Measurements from ENCODE around the gene IDUA. TPM values are rescaled to one million over a fixed set of nuclear protein-coding genes. Genes with fewer than 3 reads are reported as not detected.

The IDUA gene
- total RNA-seq, 4 donors from 2014 or later, result 10.4 to 23.1 (median 11.5) TPM

GRCh38 chr4:1019320-1019719 is 32.5 kb downstream of the IDUA start:
- Histone ChIP-seq H3K27me3 (no peaks in the 10 kb centered on the region), H3K27ac (replicated peaks in 1 of 4) (no peak overlapping the region), H3K36me3 (peaks cover 0 to 24% (median 3%) of the 10 kb centered on the region in 4 donors), H3K4me1 (peaks cover 0 to 18% (median 10%) of the 10 kb centered on the region in 4 donors), H3K4me3 (no peak overlapping the region), H3K9me3 (no peaks in the 10 kb centered on the region)
- WGBS, result 66% methylated on average over 5 of the region's 9 CpGs
- no peak for TF ChIP-seq CTCF (IDR thresholded peaks at IDR 0.05)
- no peak for TF ChIP-seq POLR2A (IDR thresholded peaks at IDR 0.05; ENCODE audit: low read depth)
- no peak for TF ChIP-seq POLR2AphosphoS5 (IDR thresholded peaks at IDR 0.05)
- no peak for TF ChIP-seq EP300 (IDR thresholded peaks at IDR 0.05)
- intact Hi-C loops (cut with DNase I), result no loop called here
- DNase-seq (ENCODE audit: extremely low spot score), result no peak

GRCh38 chr4:1019729-1020470 is 33.1 kb downstream of the IDUA start:
- Histone ChIP-seq H3K27me3 (no peaks in the 10 kb centered on the region), H3K27ac (replicated peaks in 1 of 4) (no peak overlapping the region), H3K9me3 (no peaks in the 10 kb centered on the region), H3K4me3 (no peak overlapping the region), H3K36me3 (peaks cover 0 to 29% (median 9%) of the 10 kb centered on the region in 4 donors), H3K4me1 (peaks cover 0 to 13% (median 8%) of the 10 kb centered on the region in 4 donors)
- DNase-seq (ENCODE audit: extremely low spot score), result no peak
- 87% methylated on average over 14 of the region's 23 CpGs for WGBS
- intact Hi-C loops (cut with DNase I), result no loop called here
- TF ChIP-seq POLR2AphosphoS5 (IDR thresholded peaks at IDR 0.05) (no peak), CTCF (IDR thresholded peaks at IDR 0.05) (no peak), POLR2A (IDR thresholded peaks at IDR 0.05; ENCODE audit: low read depth) (no peak), EP300 (IDR thresholded peaks at IDR 0.05) (no peak)

- WGBS, result 90% methylated on average over 6 of the region's 19 CpGs
- no peak for DNase-seq (ENCODE audit: extremely low spot score)
- TF ChIP-seq CTCF (IDR thresholded peaks at IDR 0.05) (no peak), EP300 (IDR thresholded peaks at IDR 0.05) (no peak), POLR2AphosphoS5 (IDR thresholded peaks at IDR 0.05) (no peak), POLR2A (IDR thresholded peaks at IDR 0.05; ENCODE audit: low read depth) (no peak)
- intact Hi-C loops (cut with DNase I), result no loop called here
- Histone ChIP-seq H3K9me3 (no peaks in the 10 kb centered on the region), H3K27me3 (no peaks in the 10 kb centered on the region), H3K4me3 (no peak overlapping the region), H3K27ac (replicated peaks in 1 of 4) (no peak overlapping the region), H3K4me1 (no peaks in the 10 kb centered on the region), H3K36me3 (peaks cover 0 to 42% (median 17%) of the 10 kb centered on the region in 4 donors)
Measured at GRCh38 chr4:1021386-1022050, 34.7 kb downstream of the IDUA start.

GRCh38 chr4:1022051-1022738 is 35.4 kb downstream of the IDUA start:
- Histone ChIP-seq H3K4me1 (no peaks in the 10 kb centered on the region), H3K27me3 (no peaks in the 10 kb centered on the region), H3K9me3 (no peaks in the 10 kb centered on the region), H3K27ac (replicated peaks in 1 of 4) (no peak overlapping the region), H3K4me3 (no peak overlapping the region), H3K36me3 (peaks cover 0 to 42% (median 17%) of the 10 kb centered on the region in 4 donors)
- 91% methylated on average over 29 of the region's 46 CpGs for WGBS
- no peak for DNase-seq (ENCODE audit: extremely low spot score)
- TF ChIP-seq POLR2A (IDR thresholded peaks at IDR 0.05; ENCODE audit: low read depth) (no peak), CTCF (IDR thresholded peaks at IDR 0.05) (no peak), EP300 (IDR thresholded peaks at IDR 0.05) (no peak), POLR2AphosphoS5 (IDR thresholded peaks at IDR 0.05) (no peak)
- intact Hi-C loops (cut with DNase I), result no loop called here
